H1 (cell line): ENCODE results near the gene ITPK1. TPM values are rescaled to one million over a fixed set of nuclear protein-coding genes. Genes with fewer than 3 reads are reported as not detected.

Source experiments
- POLR2AphosphoS5 ChIP-seq: IDR thresholded peaks from 2 replicates; pipeline ENCODE4 v1.6.1; 2011; ENCODE audit warnings: low read depth, low read length
- YY1 ChIP-seq: IDR thresholded peaks from 2 replicates; pipeline ENCODE4 v1.6.1; 2011; ENCODE audit warnings: low read depth, mild to moderate bottlenecking, low read length
- polyA plus RNA-seq, 7 experiments: library from polyadenylated mRNA; depleted of rRNA in 3 of 7; stranded (reverse) in 5 of 7; unstranded in 2 of 7; fragments of >200 nt in 5 of 7; fragments of 200-250 nt in 2 of 7; gene quantifications; 1 replicate in 5 of 7; 2 replicates in 1 of 7; 4 replicates in 1 of 7; pipeline versions ENCODE4 v1.2.1 to v1.2.3, GENCODE V29; 2011 to 2013; ENCODE audit warnings: missing spikeins in 2 of 7, mixed read lengths in 2 of 7
- total RNA-seq: library from RNA; stranded (reverse); fragmentation: NEBNext Ultra II Directional; extraction: Animal tissue kit (Norgen Biotek cat#: 25700); gene quantifications from 2 replicates; pipeline ENCODE4 v1.2.1, GENCODE V29; 2021
- TF ChIP-seq, protein P1 (sequence below): fragments of 300-600 bp; sonication (generic); IDR thresholded peaks from 2 replicates; pipeline ENCODE4 v1.7.1; 2012; ENCODE audit warnings: low read length, moderate library complexity, mild to moderate bottlenecking, inconsistent platforms; ENCODE audit not compliant: insufficient replicate concordance
- TF ChIP-seq, protein P2 (sequence below): IDR thresholded peaks from 2 replicates; pipeline ENCODE4 v1.6.1; 2011; ENCODE audit warnings: low read depth, mild to moderate bottlenecking, low read length; ENCODE audit not compliant: insufficient read depth

The ITPK1 gene
- total and polyA plus RNA-seq, 2 of the 8 experiments (the other 6 are each of a cell fraction or from before 2014, with no cell fraction given) = 108 to 143 TPM

DNA sequence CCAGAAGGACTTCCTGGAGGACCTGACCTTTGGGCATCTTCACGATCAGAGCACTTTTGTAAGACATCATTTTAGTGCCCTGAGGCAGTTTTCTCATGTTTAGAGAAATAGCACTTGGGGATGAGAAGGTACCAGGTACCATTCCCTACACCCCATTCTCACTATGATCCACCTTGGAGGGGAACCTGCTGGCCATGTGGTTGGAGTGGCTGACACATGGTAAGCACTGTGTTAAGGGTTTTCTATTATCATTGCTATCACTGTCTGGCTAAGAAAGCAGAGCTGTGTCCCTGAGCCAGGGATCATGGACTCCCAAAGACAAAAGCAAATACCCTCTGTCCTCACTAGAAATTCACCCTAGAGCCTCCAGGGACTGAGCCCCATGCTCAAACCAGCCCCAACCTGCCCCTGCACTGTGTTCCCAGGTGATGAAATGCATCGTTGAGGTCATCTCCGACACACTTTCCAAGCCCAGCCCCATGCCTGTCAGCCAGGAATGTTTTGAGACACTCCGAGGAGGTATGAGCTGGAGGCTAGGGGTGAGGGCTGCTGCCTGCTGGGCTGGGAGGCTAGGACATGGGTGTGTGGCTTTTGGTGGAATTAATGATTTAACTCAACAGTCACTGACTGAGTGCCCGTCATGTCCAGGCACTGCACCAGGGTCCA, 189.4 kb downstream of the ITPK1 start (continued):
- no peak for TF ChIP-seq POLR2AphosphoS5
- TF ChIP-seq, protein P1, sequence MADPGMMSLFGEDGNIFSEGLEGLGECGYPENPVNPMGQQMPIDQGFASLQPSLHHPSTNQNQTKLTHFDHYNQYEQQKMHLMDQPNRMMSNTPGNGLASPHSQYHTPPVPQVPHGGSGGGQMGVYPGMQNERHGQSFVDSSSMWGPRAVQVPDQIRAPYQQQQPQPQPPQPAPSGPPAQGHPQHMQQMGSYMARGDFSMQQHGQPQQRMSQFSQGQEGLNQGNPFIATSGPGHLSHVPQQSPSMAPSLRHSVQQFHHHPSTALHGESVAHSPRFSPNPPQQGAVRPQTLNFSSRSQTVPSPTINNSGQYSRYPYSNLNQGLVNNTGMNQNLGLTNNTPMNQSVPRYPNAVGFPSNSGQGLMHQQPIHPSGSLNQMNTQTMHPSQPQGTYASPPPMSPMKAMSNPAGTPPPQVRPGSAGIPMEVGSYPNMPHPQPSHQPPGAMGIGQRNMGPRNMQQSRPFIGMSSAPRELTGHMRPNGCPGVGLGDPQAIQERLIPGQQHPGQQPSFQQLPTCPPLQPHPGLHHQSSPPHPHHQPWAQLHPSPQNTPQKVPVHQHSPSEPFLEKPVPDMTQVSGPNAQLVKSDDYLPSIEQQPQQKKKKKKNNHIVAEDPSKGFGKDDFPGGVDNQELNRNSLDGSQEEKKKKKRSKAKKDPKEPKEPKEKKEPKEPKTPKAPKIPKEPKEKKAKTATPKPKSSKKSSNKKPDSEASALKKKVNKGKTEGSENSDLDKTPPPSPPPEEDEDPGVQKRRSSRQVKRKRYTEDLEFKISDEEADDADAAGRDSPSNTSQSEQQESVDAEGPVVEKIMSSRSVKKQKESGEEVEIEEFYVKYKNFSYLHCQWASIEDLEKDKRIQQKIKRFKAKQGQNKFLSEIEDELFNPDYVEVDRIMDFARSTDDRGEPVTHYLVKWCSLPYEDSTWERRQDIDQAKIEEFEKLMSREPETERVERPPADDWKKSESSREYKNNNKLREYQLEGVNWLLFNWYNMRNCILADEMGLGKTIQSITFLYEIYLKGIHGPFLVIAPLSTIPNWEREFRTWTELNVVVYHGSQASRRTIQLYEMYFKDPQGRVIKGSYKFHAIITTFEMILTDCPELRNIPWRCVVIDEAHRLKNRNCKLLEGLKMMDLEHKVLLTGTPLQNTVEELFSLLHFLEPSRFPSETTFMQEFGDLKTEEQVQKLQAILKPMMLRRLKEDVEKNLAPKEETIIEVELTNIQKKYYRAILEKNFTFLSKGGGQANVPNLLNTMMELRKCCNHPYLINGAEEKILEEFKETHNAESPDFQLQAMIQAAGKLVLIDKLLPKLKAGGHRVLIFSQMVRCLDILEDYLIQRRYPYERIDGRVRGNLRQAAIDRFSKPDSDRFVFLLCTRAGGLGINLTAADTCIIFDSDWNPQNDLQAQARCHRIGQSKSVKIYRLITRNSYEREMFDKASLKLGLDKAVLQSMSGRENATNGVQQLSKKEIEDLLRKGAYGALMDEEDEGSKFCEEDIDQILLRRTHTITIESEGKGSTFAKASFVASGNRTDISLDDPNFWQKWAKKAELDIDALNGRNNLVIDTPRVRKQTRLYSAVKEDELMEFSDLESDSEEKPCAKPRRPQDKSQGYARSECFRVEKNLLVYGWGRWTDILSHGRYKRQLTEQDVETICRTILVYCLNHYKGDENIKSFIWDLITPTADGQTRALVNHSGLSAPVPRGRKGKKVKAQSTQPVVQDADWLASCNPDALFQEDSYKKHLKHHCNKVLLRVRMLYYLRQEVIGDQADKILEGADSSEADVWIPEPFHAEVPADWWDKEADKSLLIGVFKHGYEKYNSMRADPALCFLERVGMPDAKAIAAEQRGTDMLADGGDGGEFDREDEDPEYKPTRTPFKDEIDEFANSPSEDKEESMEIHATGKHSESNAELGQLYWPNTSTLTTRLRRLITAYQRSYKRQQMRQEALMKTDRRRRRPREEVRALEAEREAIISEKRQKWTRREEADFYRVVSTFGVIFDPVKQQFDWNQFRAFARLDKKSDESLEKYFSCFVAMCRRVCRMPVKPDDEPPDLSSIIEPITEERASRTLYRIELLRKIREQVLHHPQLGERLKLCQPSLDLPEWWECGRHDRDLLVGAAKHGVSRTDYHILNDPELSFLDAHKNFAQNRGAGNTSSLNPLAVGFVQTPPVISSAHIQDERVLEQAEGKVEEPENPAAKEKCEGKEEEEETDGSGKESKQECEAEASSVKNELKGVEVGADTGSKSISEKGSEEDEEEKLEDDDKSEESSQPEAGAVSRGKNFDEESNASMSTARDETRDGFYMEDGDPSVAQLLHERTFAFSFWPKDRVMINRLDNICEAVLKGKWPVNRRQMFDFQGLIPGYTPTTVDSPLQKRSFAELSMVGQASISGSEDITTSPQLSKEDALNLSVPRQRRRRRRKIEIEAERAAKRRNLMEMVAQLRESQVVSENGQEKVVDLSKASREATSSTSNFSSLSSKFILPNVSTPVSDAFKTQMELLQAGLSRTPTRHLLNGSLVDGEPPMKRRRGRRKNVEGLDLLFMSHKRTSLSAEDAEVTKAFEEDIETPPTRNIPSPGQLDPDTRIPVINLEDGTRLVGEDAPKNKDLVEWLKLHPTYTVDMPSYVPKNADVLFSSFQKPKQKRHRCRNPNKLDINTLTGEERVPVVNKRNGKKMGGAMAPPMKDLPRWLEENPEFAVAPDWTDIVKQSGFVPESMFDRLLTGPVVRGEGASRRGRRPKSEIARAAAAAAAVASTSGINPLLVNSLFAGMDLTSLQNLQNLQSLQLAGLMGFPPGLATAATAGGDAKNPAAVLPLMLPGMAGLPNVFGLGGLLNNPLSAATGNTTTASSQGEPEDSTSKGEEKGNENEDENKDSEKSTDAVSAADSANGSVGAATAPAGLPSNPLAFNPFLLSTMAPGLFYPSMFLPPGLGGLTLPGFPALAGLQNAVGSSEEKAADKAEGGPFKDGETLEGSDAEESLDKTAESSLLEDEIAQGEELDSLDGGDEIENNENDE = no peak
- TF ChIP-seq, protein P2, sequence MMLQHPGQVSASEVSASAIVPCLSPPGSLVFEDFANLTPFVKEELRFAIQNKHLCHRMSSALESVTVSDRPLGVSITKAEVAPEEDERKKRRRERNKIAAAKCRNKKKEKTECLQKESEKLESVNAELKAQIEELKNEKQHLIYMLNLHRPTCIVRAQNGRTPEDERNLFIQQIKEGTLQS = no peak
- no peak for TF ChIP-seq YY1
- TF ChIP-seq, all 59 proteins: peak for 0
